ENCODE measurements around the gene MAGEF1. TPM values are rescaled to one million over a fixed set of nuclear protein-coding genes. Genes with fewer than 3 reads are reported as not detected.

MAGEF1 gene
- total and polyA plus RNA-seq, 2 of the 8 experiments (the other 6 are each of a cell fraction or from before 2014, with no cell fraction given): 26.5 to 56.7 TPM

- TF ChIP-seq POU5F1 (IDR thresholded peaks at IDR 0.05; ENCODE audit: low read depth, low read length) (no peak), CEBPB (IDR thresholded peaks at IDR 0.05; ENCODE audit: low read depth, low read length) (no peak), KDM4A (IDR thresholded peaks at IDR 0.05; ENCODE audit: low read depth, low read length, severe bottlenecking) (no peak), CTBP2 (IDR thresholded peaks at IDR 0.05; ENCODE audit: borderline replicate concordance, insufficient read depth, insufficient read length, low read length) (no peak), RFX5 (IDR thresholded peaks at IDR 0.05; ENCODE audit: borderline replicate concordance, low read depth, low read length) (no peak), BACH1 (IDR thresholded peaks at IDR 0.05; ENCODE audit: low read length) (no peak)
Measured at GRCh38 chr3:184696697-184697096, 15.2 kb downstream of the MAGEF1 start (continued).
